ENCODE data around the gene CSMD2. TPM values are rescaled to one million over a fixed set of nuclear protein-coding genes. Genes with fewer than 3 reads are reported as not detected.

CSMD2 gene
- total RNA-seq, 2 experiments from 2014 or later: not detected

- intact Hi-C loops (cut with micrococcal nuclease; ENCODE audit: unreplicated experiment): no loop called here
- TF ChIP-seq EZH2phosphoT487 (IDR thresholded peaks at IDR 0.05; ENCODE audit: borderline replicate concordance, low read depth, low read length) (no peak), CTCF (conservative IDR thresholded peaks at IDR 0.05; ENCODE audit: low read length) (no peak)
- H4K20me1 ChIP-seq (ENCODE audit: insufficient read depth, low read length): no peaks in the 10 kb centered on the region
Observed at GRCh38 chr1:34125721-34126380, 39.2 kb downstream of the CSMD2 start.

GRCh38 chr1:34122080-34122932, 42.7 kb downstream of the CSMD2 start:
- Histone ChIP-seq H3K9me3 (ENCODE audit: low read length) (no peaks in the 10 kb centered on the region), H3K4me2 (ENCODE audit: low read length) (no peak overlapping the region), H3K9me2 (ENCODE audit: insufficient read depth, low read length) (no peaks in the 10 kb centered on the region), H3K79me2 (ENCODE audit: insufficient read depth, low read depth, low read length) (no peaks in the 10 kb centered on the region), H3K4me1 (ENCODE audit: insufficient read depth, low read length, poor library complexity, severe bottlenecking) (no peaks in the 10 kb centered on the region), H3K27ac (ENCODE audit: low read depth, low read length, poor library complexity, severe bottlenecking) (no peak overlapping the region), H2AFZ (ENCODE audit: low read length) (no peak overlapping the region), H3K4me3 (ENCODE audit: low read depth, low read length, poor library complexity, severe bottlenecking) (no peak overlapping the region), H4K20me1 (ENCODE audit: insufficient read depth, low read length) (no peaks in the 10 kb centered on the region), H3K36me3 (ENCODE audit: insufficient read depth, low read length) (no peaks in the 10 kb centered on the region)
- ChIA-PET CTCF (ENCODE audit: unreplicated experiment) (no interaction called here), POLR2A (interaction anchor here (0.6 to 0.7 kb wide), 3 partner anchors 21 to 537 kb away, joined by 3 to 4 read pairs (median 3); no protein-coding TSS in a partner anchor)
- intact Hi-C loops (cut with micrococcal nuclease; ENCODE audit: unreplicated experiment): no loop called here
- TF ChIP-seq EZH2phosphoT487 (IDR thresholded peaks at IDR 0.05; ENCODE audit: borderline replicate concordance, low read depth, low read length): no peak
- TF ChIP-seq CTCF (conservative IDR thresholded peaks at IDR 0.05; ENCODE audit: low read length): no peak
- no peak for DNase-seq (ENCODE audit: low spot score)
- no TSS peak for BruUV-seq (replicated peaks)

More at GRCh38 chr1:34125721-34126380, 39.2 kb downstream of the CSMD2 start:
- Histone ChIP-seq H3K4me1 (ENCODE audit: insufficient read depth, low read length, poor library complexity, severe bottlenecking) (no peaks in the 10 kb centered on the region), H3K4me3 (ENCODE audit: low read depth, low read length, poor library complexity, severe bottlenecking) (no peak overlapping the region), H3K79me2 (ENCODE audit: insufficient read depth, low read depth, low read length) (no peaks in the 10 kb centered on the region), H3K9me3 (ENCODE audit: low read length) (no peaks in the 10 kb centered on the region), H3K4me2 (ENCODE audit: low read length) (no peak overlapping the region), H2AFZ (ENCODE audit: low read length) (no peak overlapping the region), H3K27ac (ENCODE audit: low read depth, low read length, poor library complexity, severe bottlenecking) (no peak overlapping the region), H3K36me3 (ENCODE audit: insufficient read depth, low read length) (no peaks in the 10 kb centered on the region), H3K9me2 (ENCODE audit: insufficient read depth, low read length) (no peaks in the 10 kb centered on the region)
- DNase-seq (ENCODE audit: low spot score): no peak
- no TSS peak for BruUV-seq (replicated peaks)
- CTCF ChIA-PET (ENCODE audit: unreplicated experiment): no interaction called here
- POLR2A ChIA-PET: no interaction called here
